NT2/D1 (cell line): ENCODE results near the gene RIMS4.

Experiments
- YY1 ChIP-seq: IDR thresholded peaks from 2 replicates; pipeline ENCODE4 v1.6.1; 2011; ENCODE audit not compliant: insufficient read length, insufficient read depth
- ZNF274 ChIP-seq: IDR thresholded peaks from 2 replicates; pipeline ENCODE4 v1.6.1; 2011; ENCODE audit warnings: mild to moderate bottlenecking, low read depth, low read length

DNA sequence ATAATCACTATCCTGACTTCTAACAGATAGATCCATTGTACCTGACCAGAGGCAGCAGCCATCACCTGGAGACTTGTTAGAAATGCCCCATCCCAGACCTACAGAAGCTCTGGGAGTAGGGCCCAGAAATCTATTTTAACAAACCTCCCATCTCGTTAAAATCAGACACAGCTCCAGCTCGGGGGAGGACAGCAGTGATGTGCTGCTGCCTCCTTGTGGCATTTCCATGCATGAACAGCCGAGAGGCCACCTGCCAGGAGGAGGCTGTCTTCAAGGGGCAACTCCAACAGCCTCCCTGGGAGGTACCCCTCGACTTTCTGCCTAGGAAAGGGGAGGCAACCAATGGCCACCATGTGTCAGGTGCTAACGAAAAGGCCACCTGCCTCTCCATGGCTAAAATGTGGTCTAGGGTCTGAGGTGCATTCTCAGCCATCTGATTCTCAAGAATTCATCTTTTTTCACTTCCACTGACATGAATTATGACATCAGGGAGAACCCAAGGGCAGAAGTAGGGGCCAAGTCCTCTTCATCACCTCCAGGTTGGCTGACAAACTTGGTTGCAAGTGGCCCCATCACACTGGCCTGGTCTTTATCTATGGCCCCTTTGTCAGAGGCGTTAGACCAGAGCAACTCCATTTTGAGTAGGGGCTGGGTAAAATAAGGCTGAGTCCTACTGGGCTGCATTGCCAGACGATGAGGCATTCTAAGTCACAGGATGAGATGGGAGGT is 76.8 kb downstream of the RIMS4 start:
- TF ChIP-seq YY1, result no peak
- TF ChIP-seq ZNF274, result no peak
